Activated CD4-positive, alpha-beta T cell treated with anti-CD3 and anti-CD28 coated beads for 36 hours (primary cell): ENCODE measurements around the gene ZNF33A. TPM values are rescaled to one million over a fixed set of nuclear protein-coding genes. Genes with fewer than 3 reads are reported as not detected.
A peak's percentile ranks its signal among the peaks of the same experiment; 100 is the strongest.
"Not testable (repeated sequence)": the region's sequence is repeated elsewhere in the genome, so short reads cannot be mapped to it uniquely, and the experiment has no call there.

Experiments used
- ATAC-seq: fragments of 200-7000 bp; cut with Tn5 transposase; one replicate; pipeline ENCODE4 v1.10.0; 2021; ENCODE audit warnings: mild to moderate bottlenecking, moderate library complexity
- CTCF ChIA-PET: fragments of 350-600 bp; sonication (Branson Sonifier 250); formaldehyde crosslinking; loops from one replicate; lab custom pipeline; 2021; ENCODE audit warnings: antibody characterized with exemption; lab: Charles Lee
- POLR2A ChIA-PET: fragments of 350-600 bp; sonication (Branson Sonifier 250); formaldehyde crosslinking; loops from one replicate; lab custom pipeline; 2021; ENCODE audit warnings: antibody characterized with exemption, inconsistent platforms; lab: Charles Lee
- DNase-seq: peaks from one replicate; pipeline ENCODE4 v3.0.0-alpha.2; 2020
- H3K27ac Mint-ChIP-seq: one replicate; pipeline ENCODE4 v1.8.0; 2021; ENCODE audit warnings: mixed read lengths
- H3K27me3 Mint-ChIP-seq: one replicate; pipeline ENCODE4 v1.8.0; 2021; ENCODE audit warnings: mixed read lengths
- H3K36me3 Mint-ChIP-seq: one replicate; pipeline ENCODE4 v1.8.0; 2021; ENCODE audit warnings: low read depth, mixed read lengths
- H3K4me1 Mint-ChIP-seq: one replicate; pipeline ENCODE4 v1.8.0; 2021; ENCODE audit warnings: mixed read lengths
- H3K4me3 Mint-ChIP-seq: one replicate; pipeline ENCODE4 v1.8.0; 2021; ENCODE audit warnings: mild to moderate bottlenecking, moderate library complexity, mixed read lengths
- H3K9me3 Mint-ChIP-seq: one replicate; pipeline ENCODE4 v1.8.0; 2021; ENCODE audit warnings: low read depth, mixed read lengths
- intact Hi-C, 2 experiments: fragments of 100-400 bp; cut with DNase I in 1 of 2; cut with micrococcal nuclease in 1 of 2; formaldehyde crosslinking; loops; one replicate each; pipeline versions ENCODE4 v1.14.2 to v1.15.1; 2022 to 2024; cut with DNase I, micrococcal nuclease
- total RNA-seq, 2 experiments: library from RNA; stranded (reverse); gene quantifications; one replicate each; pipeline ENCODE4 v1.2.3, GENCODE V29; 2021

Gene ZNF33A
- total RNA-seq, 2 experiments from 2014 or later = 18.7 to 20.0 TPM

- peaks cover 18% of the 10 kb centered on the region for H3K9me3 Mint-ChIP-seq
- intact Hi-C loops = no loop called here
- H3K4me3 Mint-ChIP-seq = no peak overlapping the region
- ChIA-PET POLR2A (no interaction called here), CTCF (no interaction called here)
- H3K27me3 Mint-ChIP-seq = no peaks in the 10 kb centered on the region
- no peak for ATAC-seq
- peaks cover 31% of the 10 kb centered on the region for H3K4me1 Mint-ChIP-seq
- peaks cover 76% of the 10 kb centered on the region for H3K36me3 Mint-ChIP-seq
- DNase-seq = no peak
- H3K27ac Mint-ChIP-seq = peak overlapping the region; percentile 31
Measured at GRCh38 chr10:38045129-38045528, 34.7 kb downstream of the ZNF33A start.

- ChIA-PET CTCF (no interaction called here), POLR2A (no interaction called here)
- ATAC-seq (peak; percentile 66), DNase-seq (no peak)
- Mint-ChIP-seq H3K36me3 (peaks cover 75% of the 10 kb centered on the region), H3K4me1 (peaks cover 26% of the 10 kb centered on the region), H3K9me3 (peaks cover 18% of the 10 kb centered on the region), H3K4me3 (no peak overlapping the region), H3K27me3 (no peaks in the 10 kb centered on the region), H3K27ac (no peak overlapping the region)
- intact Hi-C loops = no loop called here
Measured at GRCh38 chr10:38047666-38048065, 37.2 kb downstream of the ZNF33A start.

GRCh38 chr10:38050212-38050611 lies 39.7 kb downstream of the ZNF33A start:
- H3K27ac Mint-ChIP-seq = no peak overlapping the region
- DNase-seq (no peak), ATAC-seq (no peak)
- H3K36me3 Mint-ChIP-seq = peaks cover 82% of the 10 kb centered on the region
- CTCF ChIA-PET = no interaction called here
- H3K27me3 Mint-ChIP-seq = no peaks in the 10 kb centered on the region
- intact Hi-C loops = loop anchor here (5.0 to 10.0 kb wide), 2 partner anchors 42 to 75 kb away; partner anchors contain the start of gene ZNF37A (in 1 of the 2)
- peaks cover 38% of the 10 kb centered on the region for H3K9me3 Mint-ChIP-seq
- H3K4me1 Mint-ChIP-seq = peaks cover 11% of the 10 kb centered on the region
- no peak overlapping the region for H3K4me3 Mint-ChIP-seq
- POLR2A ChIA-PET = no interaction called here

GRCh38 chr10:38054361-38054797 lies 43.9 kb downstream of the ZNF33A start:
- ChIA-PET POLR2A (no interaction called here), CTCF (no interaction called here)
- no peaks in the 10 kb centered on the region for H3K27me3 Mint-ChIP-seq
- no peak overlapping the region for H3K27ac Mint-ChIP-seq
- H3K36me3 Mint-ChIP-seq = peaks cover 87% of the 10 kb centered on the region
- ATAC-seq (no peak), DNase-seq (no peak)
- intact Hi-C loops = loop anchor here (5.0 to 10.0 kb wide), 2 partner anchors 38 to 70 kb away; partner anchors contain the start of gene ZNF37A (in 1 of the 2)
- no peak overlapping the region for H3K4me3 Mint-ChIP-seq
- no peaks in the 10 kb centered on the region for H3K4me1 Mint-ChIP-seq
- peaks cover 68% of the 10 kb centered on the region for H3K9me3 Mint-ChIP-seq

GRCh38 chr10:38055274-38055894 lies 44.9 kb downstream of the ZNF33A start:
- H3K36me3 Mint-ChIP-seq = peaks cover 85% of the 10 kb centered on the region
- ATAC-seq, H3K4me1 Mint-ChIP-seq, H3K27me3 Mint-ChIP-seq, H3K27ac Mint-ChIP-seq, DNase-seq, H3K4me3 Mint-ChIP-seq, CTCF ChIA-PET, POLR2A ChIA-PET: not testable (repeated sequence)
- intact Hi-C loops = loop anchor here in 1 of 2 experiments (10.0 kb wide), 1 partner anchor 69 kb away; no protein-coding TSS in a partner anchor
- H3K9me3 Mint-ChIP-seq = peaks cover 69% of the 10 kb centered on the region

- DNase-seq, H3K4me1 Mint-ChIP-seq, H3K9me3 Mint-ChIP-seq, intact Hi-C loops, CTCF ChIA-PET, H3K36me3 Mint-ChIP-seq, ATAC-seq, H3K27me3 Mint-ChIP-seq, H3K27ac Mint-ChIP-seq, H3K4me3 Mint-ChIP-seq, POLR2A ChIA-PET: not testable (repeated sequence)
Measured at GRCh38 chr10:38069663-38070062, 59.2 kb downstream of the ZNF33A start.

- H3K9me3 Mint-ChIP-seq = peaks cover 5% of the 10 kb centered on the region
- no peak for DNase-seq
- ATAC-seq = no peak
- no peaks in the 10 kb centered on the region for H3K36me3 Mint-ChIP-seq
- POLR2A ChIA-PET = no interaction called here
- no peak overlapping the region for H3K4me3 Mint-ChIP-seq
- H3K27me3 Mint-ChIP-seq = no peaks in the 10 kb centered on the region
- H3K4me1 Mint-ChIP-seq = no peaks in the 10 kb centered on the region
- CTCF ChIA-PET = interaction anchor here (0.5 to 0.6 kb wide), 2 partner anchors 105 to 967 kb away, joined by 3 to 4 read pairs; no protein-coding TSS in a partner anchor
- H3K27ac Mint-ChIP-seq = no peak overlapping the region
- intact Hi-C loops = no loop called here
Measured at GRCh38 chr10:38070501-38070900, 60.0 kb downstream of the ZNF33A start.

GRCh38 chr10:38072552-38072951 lies 62.1 kb downstream of the ZNF33A start:
- ChIA-PET POLR2A (no interaction called here), CTCF (no interaction called here)
- no peak overlapping the region for H3K4me3 Mint-ChIP-seq
- no peaks in the 10 kb centered on the region for H3K27me3 Mint-ChIP-seq
- no peak for ATAC-seq
- H3K4me1 Mint-ChIP-seq = no peaks in the 10 kb centered on the region
- H3K27ac Mint-ChIP-seq = no peak overlapping the region
- peaks cover 16% of the 10 kb centered on the region for H3K9me3 Mint-ChIP-seq
- DNase-seq = no peak
- intact Hi-C loops = no loop called here
- H3K36me3 Mint-ChIP-seq = peaks cover 2% of the 10 kb centered on the region

- H3K36me3 Mint-ChIP-seq = peaks cover 2% of the 10 kb centered on the region
- ChIA-PET POLR2A (no interaction called here), CTCF (interaction anchor here (0.6 kb wide), 1 partner anchor 109 kb away, joined by 3 read pairs; no protein-coding TSS in a partner anchor)
- no peak overlapping the region for H3K27ac Mint-ChIP-seq
- no peak for ATAC-seq
- H3K9me3 Mint-ChIP-seq = peaks cover 22% of the 10 kb centered on the region
- no peaks in the 10 kb centered on the region for H3K4me1 Mint-ChIP-seq
- DNase-seq = no peak
- no peaks in the 10 kb centered on the region for H3K27me3 Mint-ChIP-seq
- H3K4me3 Mint-ChIP-seq = no peak overlapping the region
- intact Hi-C loops = no loop called here
Measured at GRCh38 chr10:38076687-38077086, 66.2 kb downstream of the ZNF33A start.

- peak overlapping the region; percentile 85 for H3K4me3 Mint-ChIP-seq
Measured at GRCh38 chr10:38093318-38093717, 82.8 kb downstream of the ZNF33A start.

GRCh38 chr10:38093816-38094157 lies 83.3 kb downstream of the ZNF33A start:
- Mint-ChIP-seq H3K9me3 (peaks cover 14% of the 10 kb centered on the region), H3K4me1 (peaks cover 28% of the 10 kb centered on the region), H3K36me3 (peaks cover 40% of the 10 kb centered on the region), H3K27ac (peak overlapping the region; percentile 90), H3K4me3 (peak overlapping the region; percentile 85), H3K27me3 (no peaks in the 10 kb centered on the region)
- POLR2A ChIA-PET = interaction anchor here (1.4 kb wide), 1 partner anchor 83 kb away, joined by 4 read pairs; the partner anchor contains the start of gene ZNF33A
- CTCF ChIA-PET = interaction anchor here (0.6 to 1.4 kb wide), 5 partner anchors 81 to 127 kb away, joined by 3 to 4 read pairs (median 4); partner anchors contain the start of genes ZNF25 and ZNF33A
- intact Hi-C loops = loop anchor here (1.0 to 5.0 kb wide), 7 partner anchors 41 to 309 kb away; partner anchors contain the start of genes ZNF248 (in 2 of the 2), ZNF25 (in 2 of the 2) and ZNF33A (in 2 of the 2)
- DNase-seq (no peak), ATAC-seq (peak; percentile 8)

More at GRCh38 chr10:38093318-38093717, 82.8 kb downstream of the ZNF33A start:
- DNase-seq, H3K27me3 Mint-ChIP-seq, ATAC-seq: not testable (repeated sequence)
- POLR2A ChIA-PET = interaction anchor here (0.6 to 1.4 kb wide), 2 partner anchors 83 to 902 kb away, joined by 4 read pairs; partner anchors contain the start of gene ZNF33A
- H3K4me1 Mint-ChIP-seq = peaks cover 28% of the 10 kb centered on the region
- intact Hi-C loops = loop anchor here (5.0 kb wide), 2 partner anchors 41 to 236 kb away; partner anchors contain the start of gene ZNF248 (in 1 of the 2)
- H3K9me3 Mint-ChIP-seq = peaks cover 14% of the 10 kb centered on the region
- H3K27ac Mint-ChIP-seq = peak overlapping the region; percentile 90
- H3K36me3 Mint-ChIP-seq = peaks cover 35% of the 10 kb centered on the region
- CTCF ChIA-PET = interaction anchor here (0.6 to 1.2 kb wide), 3 partner anchors 83 to 127 kb away, joined by 3 to 4 read pairs (median 4); partner anchors contain the start of genes ZNF25 and ZNF33A
